GM23338 (cell line): ENCODE data around the gene OR13D1.

ENCODE experiments used
- CREB1 ChIP-seq: fragments of 250-450 bp; sonication (Bioruptor Pico); IDR thresholded peaks from 2 replicates; pipeline ENCODE4 v1.5.0; 2020; ENCODE audit warnings: low read depth, mild to moderate bottlenecking, moderate library complexity
- ETS1 ChIP-seq: IDR thresholded peaks from 2 replicates; pipeline ENCODE4 v1.6.1; 2016; ENCODE audit warnings: antibody characterized with exemption
- EZH2 ChIP-seq: fragments of 200-600 bp; sonication (generic); IDR thresholded peaks from one replicate; pipeline ENCODE4 v1.8.0; 2017; ENCODE audit warnings: antibody characterized with exemption, mild to moderate bottlenecking, low read depth; ENCODE audit not compliant: unreplicated experiment
- EZH2phosphoT487 ChIP-seq: fragments of 200-600 bp; sonication (generic); IDR thresholded peaks from one replicate; pipeline ENCODE4 v1.8.1; 2018; ENCODE audit warnings: antibody characterized with exemption; ENCODE audit not compliant: unreplicated experiment
- POLR2AphosphoS5 ChIP-seq: IDR thresholded peaks from 2 replicates; pipeline ENCODE4 v1.6.1; 2016; ENCODE audit warnings: antibody characterized with exemption, low read depth
- STAT1 ChIP-seq: IDR thresholded peaks from one replicate; pipeline ENCODE4 v1.6.1; 2016; ENCODE audit warnings: antibody characterized with exemption; ENCODE audit not compliant: unreplicated experiment
- ZNF114 ChIP-seq: fragments of 250-450 bp; sonication (Bioruptor Pico); IDR thresholded peaks from 2 replicates; pipeline ENCODE4 v1.5.0; 2020; ENCODE audit warnings: mild to moderate bottlenecking, moderate library complexity
- TF ChIP-seq, protein P1 (sequence below), 2 experiments: fragments of 200-600 bp in 1 of 2; sonication (generic) in 1 of 2; conservative IDR thresholded peaks; 2 replicates each; pipeline versions ENCODE4 v1.5.1 to v1.6.1; 2016 to 2017; ENCODE audit warnings: antibody characterized with exemption in 2 of 2, low read depth in 2 of 2, mild to moderate bottlenecking in 2 of 2, moderate library complexity in 1 of 2
- TF ChIP-seq, protein P2 (sequence below): IDR thresholded peaks from one replicate; pipeline ENCODE4 v1.6.1; 2018; ENCODE audit warnings: antibody characterized with exemption; ENCODE audit not compliant: unreplicated experiment

- TF ChIP-seq, protein P1, sequence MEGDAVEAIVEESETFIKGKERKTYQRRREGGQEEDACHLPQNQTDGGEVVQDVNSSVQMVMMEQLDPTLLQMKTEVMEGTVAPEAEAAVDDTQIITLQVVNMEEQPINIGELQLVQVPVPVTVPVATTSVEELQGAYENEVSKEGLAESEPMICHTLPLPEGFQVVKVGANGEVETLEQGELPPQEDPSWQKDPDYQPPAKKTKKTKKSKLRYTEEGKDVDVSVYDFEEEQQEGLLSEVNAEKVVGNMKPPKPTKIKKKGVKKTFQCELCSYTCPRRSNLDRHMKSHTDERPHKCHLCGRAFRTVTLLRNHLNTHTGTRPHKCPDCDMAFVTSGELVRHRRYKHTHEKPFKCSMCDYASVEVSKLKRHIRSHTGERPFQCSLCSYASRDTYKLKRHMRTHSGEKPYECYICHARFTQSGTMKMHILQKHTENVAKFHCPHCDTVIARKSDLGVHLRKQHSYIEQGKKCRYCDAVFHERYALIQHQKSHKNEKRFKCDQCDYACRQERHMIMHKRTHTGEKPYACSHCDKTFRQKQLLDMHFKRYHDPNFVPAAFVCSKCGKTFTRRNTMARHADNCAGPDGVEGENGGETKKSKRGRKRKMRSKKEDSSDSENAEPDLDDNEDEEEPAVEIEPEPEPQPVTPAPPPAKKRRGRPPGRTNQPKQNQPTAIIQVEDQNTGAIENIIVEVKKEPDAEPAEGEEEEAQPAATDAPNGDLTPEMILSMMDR (conservative IDR thresholded peaks at IDR 0.05; ENCODE audit: low read depth in 2 of 2), result peak; percentile 66 to 67
- TF ChIP-seq EZH2 (no peak), ETS1 (no peak), POLR2AphosphoS5 (no peak), CREB1 (CRISPR knock-in tag) (no peak), ZNF114 (CRISPR knock-in tag) (no peak), STAT1 (no peak), EZH2phosphoT487 (no peak)
- TF ChIP-seq, protein P2, sequence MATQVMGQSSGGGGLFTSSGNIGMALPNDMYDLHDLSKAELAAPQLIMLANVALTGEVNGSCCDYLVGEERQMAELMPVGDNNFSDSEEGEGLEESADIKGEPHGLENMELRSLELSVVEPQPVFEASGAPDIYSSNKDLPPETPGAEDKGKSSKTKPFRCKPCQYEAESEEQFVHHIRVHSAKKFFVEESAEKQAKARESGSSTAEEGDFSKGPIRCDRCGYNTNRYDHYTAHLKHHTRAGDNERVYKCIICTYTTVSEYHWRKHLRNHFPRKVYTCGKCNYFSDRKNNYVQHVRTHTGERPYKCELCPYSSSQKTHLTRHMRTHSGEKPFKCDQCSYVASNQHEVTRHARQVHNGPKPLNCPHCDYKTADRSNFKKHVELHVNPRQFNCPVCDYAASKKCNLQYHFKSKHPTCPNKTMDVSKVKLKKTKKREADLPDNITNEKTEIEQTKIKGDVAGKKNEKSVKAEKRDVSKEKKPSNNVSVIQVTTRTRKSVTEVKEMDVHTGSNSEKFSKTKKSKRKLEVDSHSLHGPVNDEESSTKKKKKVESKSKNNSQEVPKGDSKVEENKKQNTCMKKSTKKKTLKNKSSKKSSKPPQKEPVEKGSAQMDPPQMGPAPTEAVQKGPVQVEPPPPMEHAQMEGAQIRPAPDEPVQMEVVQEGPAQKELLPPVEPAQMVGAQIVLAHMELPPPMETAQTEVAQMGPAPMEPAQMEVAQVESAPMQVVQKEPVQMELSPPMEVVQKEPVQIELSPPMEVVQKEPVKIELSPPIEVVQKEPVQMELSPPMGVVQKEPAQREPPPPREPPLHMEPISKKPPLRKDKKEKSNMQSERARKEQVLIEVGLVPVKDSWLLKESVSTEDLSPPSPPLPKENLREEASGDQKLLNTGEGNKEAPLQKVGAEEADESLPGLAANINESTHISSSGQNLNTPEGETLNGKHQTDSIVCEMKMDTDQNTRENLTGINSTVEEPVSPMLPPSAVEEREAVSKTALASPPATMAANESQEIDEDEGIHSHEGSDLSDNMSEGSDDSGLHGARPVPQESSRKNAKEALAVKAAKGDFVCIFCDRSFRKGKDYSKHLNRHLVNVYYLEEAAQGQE, result no peak
Observed at GRCh38 chr9:104682642-104683041, 11.7 kb upstream of the OR13D1 start.
